SU-DHL-6 (cell line): ENCODE data around the gene TIMP2.

Experiments
- H2AFZ ChIP-seq: fragments of 200-600 bp; sonication (generic); 2 replicates; pipeline ENCODE4 v1.6.1; 2014; ENCODE audit warnings: low read depth, mild to moderate bottlenecking, moderate library complexity, mixed read lengths, antibody characterized with exemption, low read length; ENCODE audit not compliant: severe bottlenecking
- H3F3A ChIP-seq: fragments of 200-600 bp; shearing (Covaris generic); 2 replicates; pipeline ENCODE4 v1.6.0; 2016; ENCODE audit warnings: antibody characterized with exemption, mild to moderate bottlenecking; ENCODE audit not compliant: insufficient read depth
- H3K27ac ChIP-seq: fragments of 200-600 bp; sonication (generic); 2 replicates; pipeline ENCODE4 v1.5.1; 2016; ENCODE audit warnings: low read depth, mild to moderate bottlenecking, low read length, moderate library complexity, mixed read lengths
- H3K27me3 ChIP-seq: fragments of 200-600 bp; sonication (generic), shearing (Covaris generic); 2 replicates; pipeline ENCODE4 v1.6.0; 2014; ENCODE audit warnings: mild to moderate bottlenecking, low read length
- H3K36me3 ChIP-seq: fragments of 200-600 bp; sonication (generic); 2 replicates; pipeline ENCODE4 v1.6.1; 2014; ENCODE audit warnings: mild to moderate bottlenecking, low read length, mixed read lengths
- H3K4me2 ChIP-seq: fragments of 300-600, 200-600 bp; shearing (Covaris generic), sonication (generic); 2 replicates; pipeline ENCODE4 v1.6.0; 2014; ENCODE audit warnings: low read length, low read depth, mild to moderate bottlenecking; ENCODE audit not compliant: poor library complexity, severe bottlenecking
- H3K4me3 ChIP-seq: fragments of 200-600 bp; sonication (generic); 2 replicates; pipeline ENCODE4 v1.5.1; 2014; ENCODE audit warnings: antibody characterized with exemption, low read length, mild to moderate bottlenecking, mixed read lengths; ENCODE audit not compliant: insufficient read depth, poor library complexity, severe bottlenecking
- H3K79me2 ChIP-seq: fragments of 200-600 bp; sonication (generic); 2 replicates; pipeline ENCODE4 v1.6.1; 2014; ENCODE audit warnings: mild to moderate bottlenecking, low read length, moderate library complexity; ENCODE audit not compliant: insufficient read depth
- H3K9ac ChIP-seq: fragments of 200-600 bp; sonication (generic); 2 replicates; pipeline ENCODE4 v1.7.0; 2014; ENCODE audit warnings: mild to moderate bottlenecking, low read length
- H3K9me2 ChIP-seq: fragments of 200-600 bp; sonication (generic); replicated peaks from 2 replicates; pipeline ENCODE4 v1.6.1; 2014; ENCODE audit warnings: low read length; ENCODE audit not compliant: insufficient read depth
- H3K9me3 ChIP-seq: fragments of 200-600 bp; sonication (generic); 2 replicates; pipeline ENCODE4 v1.6.1; 2014; ENCODE audit warnings: low read length, mixed read lengths; ENCODE audit not compliant: insufficient read depth
- H4K20me1 ChIP-seq: fragments of 200-600 bp; sonication (generic); 2 replicates; pipeline ENCODE4 v1.6.1; 2014; ENCODE audit warnings: low read depth, mild to moderate bottlenecking, antibody characterized with exemption, low read length, moderate library complexity, mixed read lengths
- CTCF ChIP-seq: fragments of 200-600 bp; sonication (generic); IDR thresholded peaks from one replicate; pipeline ENCODE4 v1.5.1; 2017; ENCODE audit warnings: antibody characterized with exemption, mild to moderate bottlenecking, low read length, moderate library complexity; ENCODE audit not compliant: insufficient read depth, poor library complexity, severe bottlenecking
- EZH2phosphoT487 ChIP-seq: fragments of 200-600 bp; sonication (generic), shearing (Covaris generic); conservative IDR thresholded peaks from 2 replicates; pipeline ENCODE4 v1.6.1; 2018; ENCODE audit warnings: mild to moderate bottlenecking, antibody characterized with exemption, low read length, moderate library complexity, mixed read lengths

The TIMP2 gene

GRCh38 chr17:78972507-78973105 lies 47.4 kb upstream of the TIMP2 start:
- Histone ChIP-seq H3K4me2 (no peak overlapping the region), H3K36me3 (no peaks in the 10 kb centered on the region), H3K9me2 (no peaks in the 10 kb centered on the region), H4K20me1 (no peaks in the 10 kb centered on the region), H3K9ac (no peak overlapping the region), H3K27ac (no peak overlapping the region), H3K79me2 (no peaks in the 10 kb centered on the region), H3K4me3 (no peak overlapping the region), H3K9me3 (no peaks in the 10 kb centered on the region), H3K27me3 (no peaks in the 10 kb centered on the region), H2AFZ (no peak overlapping the region), H3F3A (no peaks in the 10 kb centered on the region)
- no peak for TF ChIP-seq EZH2phosphoT487
- TF ChIP-seq CTCF, result no peak

GRCh38 chr17:78971756-78972506 lies 46.7 kb upstream of the TIMP2 start:
- TF ChIP-seq EZH2phosphoT487 (no peak), CTCF (no peak)
- H3K9me2 ChIP-seq, result no peaks in the 10 kb centered on the region
- no peak overlapping the region for H3K27ac ChIP-seq
- no peak overlapping the region for H2AFZ ChIP-seq
- H3K9me3 ChIP-seq, result no peaks in the 10 kb centered on the region
- H3F3A ChIP-seq, result no peaks in the 10 kb centered on the region
- no peaks in the 10 kb centered on the region for H3K79me2 ChIP-seq
- no peaks in the 10 kb centered on the region for H3K27me3 ChIP-seq
- no peaks in the 10 kb centered on the region for H4K20me1 ChIP-seq
- H3K4me3 ChIP-seq, result no peak overlapping the region
- no peak overlapping the region for H3K4me2 ChIP-seq
- H3K36me3 ChIP-seq, result no peaks in the 10 kb centered on the region
- H3K9ac ChIP-seq, result no peak overlapping the region

GRCh38 chr17:78970834-78971755 lies 45.9 kb upstream of the TIMP2 start:
- no peaks in the 10 kb centered on the region for H3K36me3 ChIP-seq
- H3K9me2 ChIP-seq, result no peaks in the 10 kb centered on the region
- H3K27ac ChIP-seq, result no peak overlapping the region
- H3K27me3 ChIP-seq, result no peaks in the 10 kb centered on the region
- H2AFZ ChIP-seq, result no peak overlapping the region
- no peaks in the 10 kb centered on the region for H3K9me3 ChIP-seq
- H4K20me1 ChIP-seq, result no peaks in the 10 kb centered on the region
- H3K4me2 ChIP-seq, result no peak overlapping the region
- TF ChIP-seq CTCF (peak; percentile 89), EZH2phosphoT487 (no peak)
- H3F3A ChIP-seq, result no peaks in the 10 kb centered on the region
- no peak overlapping the region for H3K9ac ChIP-seq
- H3K79me2 ChIP-seq, result no peaks in the 10 kb centered on the region
- H3K4me3 ChIP-seq, result no peak overlapping the region
